Esophagus (tissue), 2 donors: ENCODE results near the gene LRIT3. TPM values are rescaled to one million over a fixed set of nuclear protein-coding genes. Genes with fewer than 3 reads are reported as not detected.

Experiments used
- H3K27ac ChIP-seq, 2 donors: one replicate each; pipeline ENCODE4 v1.5.1; 2013; ENCODE audit warnings: low read depth in 2 of 2, mild to moderate bottlenecking in 2 of 2, inconsistent platforms in 1 of 2, low read length in 1 of 2, moderate library complexity in 1 of 2
- H3K27me3 ChIP-seq, 2 donors: one replicate each; pipeline ENCODE4 v1.6.1; 2013; ENCODE audit warnings: low read length in 2 of 2, control low read depth in 1 of 2, mild to moderate bottlenecking in 1 of 2; ENCODE audit not compliant: insufficient read depth in 2 of 2, control insufficient read depth in 1 of 2
- H3K36me3 ChIP-seq, 2 donors: one replicate each; pipeline ENCODE4 v1.6.1; 2013; ENCODE audit warnings: low read length in 1 of 2; ENCODE audit not compliant: control insufficient read depth in 2 of 2, insufficient read depth in 2 of 2
- H3K4me1 ChIP-seq, 2 donors: one replicate each; pipeline ENCODE4 v1.6.1; 2013; ENCODE audit warnings: low read length in 1 of 2; ENCODE audit not compliant: control insufficient read depth in 2 of 2, insufficient read depth in 2 of 2
- H3K4me3 ChIP-seq, 2 donors: one replicate each; pipeline ENCODE4 v1.5.1; 2013; ENCODE audit warnings: low read length in 2 of 2, mild to moderate bottlenecking in 2 of 2, low read depth in 1 of 2, moderate library complexity in 1 of 2
- H3K9me3 ChIP-seq, 2 donors: one replicate each; pipeline ENCODE4 v1.6.1; 2013; ENCODE audit warnings: mild to moderate bottlenecking in 2 of 2, low read depth in 1 of 2, low read length in 1 of 2, moderate library complexity in 1 of 2; ENCODE audit not compliant: control insufficient read depth in 2 of 2, insufficient read depth in 1 of 2
- WGBS, 2 donors: extraction: QIAGEN DNeasy Blood & Tissue Kit; methylation state at CpG; one replicate each; pipeline ENCODE4 v1.1.7; 2013; 5-methylcytosine and 5-hydroxymethylcytosine counted together
- polyA plus RNA-seq, 2 donors: library from polyadenylated mRNA; stranded (reverse); fragments of 200-250 nt; gene quantifications; one replicate each; pipeline ENCODE4 v1.2.3, GENCODE V29; 2013
- donor health status: healthy with polysubstance abuse.
- donor health status: Bipolar disorder and iron deficiency.

LRIT3 gene
- polyA plus RNA-seq, 2 donors = 0.11 to 0.24 TPM

- Histone ChIP-seq H3K27ac (no peak overlapping the region), H3K9me3 (peaks cover 0 to 3% of the 10 kb centered on the region in 2 donors), H3K4me3 (no peak overlapping the region), H3K4me1 (peaks cover 0 to 2% of the 10 kb centered on the region in 2 donors), H3K27me3 (no peaks in the 10 kb centered on the region), H3K36me3 (no peaks in the 10 kb centered on the region)
- 90 to 92% methylated on average over 7 of the region's 7 CpGs for WGBS, 2 donors
These were observed 31.9 kb downstream of the LRIT3 start for GRCh38 chr4:109879636-109880314.

GRCh38 chr4:109886303-109886702 lies 38.4 kb downstream of the LRIT3 start:
- Histone ChIP-seq H3K4me1 (no peaks in the 10 kb centered on the region), H3K4me3 (no peak overlapping the region), H3K27me3 (no peaks in the 10 kb centered on the region), H3K36me3 (no peaks in the 10 kb centered on the region), H3K27ac (no peak overlapping the region), H3K9me3 (no peaks in the 10 kb centered on the region)

GRCh38 chr4:109887071-109887470 lies 39.2 kb downstream of the LRIT3 start:
- Histone ChIP-seq H3K36me3 (no peaks in the 10 kb centered on the region), H3K27ac (no peak overlapping the region), H3K4me3 (no peak overlapping the region), H3K4me1 (no peaks in the 10 kb centered on the region), H3K9me3 (no peaks in the 10 kb centered on the region), H3K27me3 (no peaks in the 10 kb centered on the region)
- 48 to 55% methylated on average over 6 of the region's 6 CpGs for WGBS, 2 donors

- Histone ChIP-seq H3K4me1 (no peaks in the 10 kb centered on the region), H3K27me3 (no peaks in the 10 kb centered on the region), H3K9me3 (no peaks in the 10 kb centered on the region), H3K27ac (no peak overlapping the region), H3K36me3 (no peaks in the 10 kb centered on the region), H3K4me3 (no peak overlapping the region)
These were observed 42.2 kb downstream of the LRIT3 start for GRCh38 chr4:109890076-109890475.

GRCh38 chr4:109902559-109903251 lies 54.8 kb downstream of the LRIT3 start:
- Histone ChIP-seq H3K27ac (no peak overlapping the region), H3K27me3 (no peaks in the 10 kb centered on the region), H3K36me3 (no peaks in the 10 kb centered on the region), H3K4me3 (no peak overlapping the region), H3K9me3 (no peaks in the 10 kb centered on the region), H3K4me1 (no peaks in the 10 kb centered on the region)
- 93 to 96% methylated on average over 8 of the region's 8 CpGs for WGBS, 2 donors

GRCh38 chr4:109908731-109909130 lies 60.8 kb downstream of the LRIT3 start:
- 31 to 53% methylated on average over 1 of the region's 1 CpG for WGBS, 2 donors

GRCh38 chr4:109910256-109910655 lies 62.3 kb downstream of the LRIT3 start:
- Histone ChIP-seq H3K36me3 (no peaks in the 10 kb centered on the region), H3K9me3 (no peaks in the 10 kb centered on the region), H3K4me1 (no peaks in the 10 kb centered on the region), H3K27ac (no peak overlapping the region), H3K27me3 (peaks cover 0 to 2% of the 10 kb centered on the region in 2 donors), H3K4me3 (no peak overlapping the region)
- WGBS, 2 donors = 75 to 81% methylated on average over 2 of the region's 2 CpGs

More at GRCh38 chr4:109908731-109909130, 60.8 kb downstream of the LRIT3 start:
- Histone ChIP-seq H3K9me3 (no peaks in the 10 kb centered on the region), H3K36me3 (no peaks in the 10 kb centered on the region), H3K4me1 (no peaks in the 10 kb centered on the region), H3K4me3 (no peak overlapping the region), H3K27me3 (no peaks in the 10 kb centered on the region), H3K27ac (no peak overlapping the region)

- Histone ChIP-seq H3K4me3 (no peak within 1 kb of the TSS), H3K4me1 (no peaks in the 10 kb centered on the region), H3K36me3 (no peaks in the 10 kb centered on the region), H3K9me3 (no peaks in the 10 kb centered on the region), H3K27me3 (peaks cover 0 to 2% of the 10 kb centered on the region in 2 donors), H3K27ac (no peak within 1 kb of the TSS)
- WGBS, 2 donors = 53 to 58% methylated on average over 9 of the region's 9 CpGs
These were observed 65.0 kb downstream of the LRIT3 start, which contains the start of gene EGF for GRCh38 chr4:109912706-109913595. TSS of gene EGF (plus strand) at chr4:109912883. CDS start at chr4:109913336, 453 bp downstream.

- H3K4me1 ChIP-seq = no peaks in the 10 kb centered on the region
- no peak overlapping the region for H3K4me3 ChIP-seq
- no peaks in the 10 kb centered on the region for H3K9me3 ChIP-seq
- peaks cover 0 to 2% of the 10 kb centered on the region in 2 donors for H3K27me3 ChIP-seq
- no peaks in the 10 kb centered on the region for H3K36me3 ChIP-seq
- 75 to 88% methylated on average over 2 of the region's 2 CpGs for WGBS, 2 donors
- no peak overlapping the region for H3K27ac ChIP-seq
These were observed 65.8 kb downstream of the LRIT3 start for GRCh38 chr4:109913596-109914241.
